LNCAP (cell line): Measurements from ENCODE around the gene MTURN.

Experiments
- TF ChIP-seq, protein P1 (sequence below): fragments of 450-650 bp; IDR thresholded peaks from 2 replicates; pipeline ENCODE4 v1.5.1; 2017; ENCODE audit warnings: mild to moderate bottlenecking

The MTURN gene

DNA sequence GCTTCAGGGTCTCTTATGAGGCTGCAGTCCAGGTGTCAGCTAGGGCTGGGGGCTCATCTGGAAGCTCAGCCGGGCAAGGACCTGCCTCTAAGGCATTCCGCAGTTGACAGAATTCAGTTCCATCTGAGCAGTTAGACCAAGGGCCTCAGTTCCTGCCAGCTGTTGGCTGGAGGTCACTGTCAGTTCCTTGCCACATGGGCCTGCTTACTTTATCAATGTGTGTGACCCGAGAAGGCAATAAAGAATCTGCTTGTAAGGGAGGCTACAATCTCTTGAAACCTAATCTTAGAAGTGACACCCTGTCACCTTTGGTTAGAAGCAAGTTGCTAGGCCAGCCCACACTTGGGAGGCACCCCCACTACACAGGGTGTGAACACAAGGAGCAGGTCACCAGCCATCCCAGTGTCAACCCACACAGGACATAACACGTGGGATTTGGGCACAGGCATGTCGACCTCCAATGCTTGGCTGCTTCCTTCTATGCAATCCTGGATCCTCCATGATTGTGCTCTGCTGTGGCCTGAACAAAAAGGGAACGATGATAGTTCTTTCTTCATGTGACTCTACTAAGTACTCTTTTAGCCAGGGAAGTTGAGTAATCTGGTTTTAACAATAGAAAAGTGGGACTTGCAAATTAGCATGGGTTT lies 41.8 kb downstream of the MTURN start:
- TF ChIP-seq, protein P1, sequence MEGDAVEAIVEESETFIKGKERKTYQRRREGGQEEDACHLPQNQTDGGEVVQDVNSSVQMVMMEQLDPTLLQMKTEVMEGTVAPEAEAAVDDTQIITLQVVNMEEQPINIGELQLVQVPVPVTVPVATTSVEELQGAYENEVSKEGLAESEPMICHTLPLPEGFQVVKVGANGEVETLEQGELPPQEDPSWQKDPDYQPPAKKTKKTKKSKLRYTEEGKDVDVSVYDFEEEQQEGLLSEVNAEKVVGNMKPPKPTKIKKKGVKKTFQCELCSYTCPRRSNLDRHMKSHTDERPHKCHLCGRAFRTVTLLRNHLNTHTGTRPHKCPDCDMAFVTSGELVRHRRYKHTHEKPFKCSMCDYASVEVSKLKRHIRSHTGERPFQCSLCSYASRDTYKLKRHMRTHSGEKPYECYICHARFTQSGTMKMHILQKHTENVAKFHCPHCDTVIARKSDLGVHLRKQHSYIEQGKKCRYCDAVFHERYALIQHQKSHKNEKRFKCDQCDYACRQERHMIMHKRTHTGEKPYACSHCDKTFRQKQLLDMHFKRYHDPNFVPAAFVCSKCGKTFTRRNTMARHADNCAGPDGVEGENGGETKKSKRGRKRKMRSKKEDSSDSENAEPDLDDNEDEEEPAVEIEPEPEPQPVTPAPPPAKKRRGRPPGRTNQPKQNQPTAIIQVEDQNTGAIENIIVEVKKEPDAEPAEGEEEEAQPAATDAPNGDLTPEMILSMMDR = no peak

DNA sequence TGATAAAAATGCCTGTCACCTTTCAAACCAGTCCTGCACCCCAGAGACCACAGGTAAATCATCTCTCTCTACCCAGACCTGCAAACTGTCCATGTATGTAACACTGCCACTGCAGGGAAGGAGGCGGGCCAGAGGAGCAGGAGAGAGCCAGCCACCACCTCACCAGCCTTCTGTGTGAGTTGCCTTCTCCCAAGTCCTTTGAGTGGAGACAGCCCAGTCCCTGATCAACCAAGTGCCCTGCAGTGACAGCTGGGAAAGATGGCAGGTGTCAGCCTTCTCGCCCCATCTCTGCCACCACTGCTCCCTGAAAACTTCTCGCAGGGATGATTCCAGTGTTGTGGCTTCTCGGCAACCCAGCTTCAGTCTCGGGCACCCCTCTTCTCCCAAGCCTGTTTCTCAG lies 42.4 kb downstream of the MTURN start:
- TF ChIP-seq, protein P1 = no peak

DNA sequence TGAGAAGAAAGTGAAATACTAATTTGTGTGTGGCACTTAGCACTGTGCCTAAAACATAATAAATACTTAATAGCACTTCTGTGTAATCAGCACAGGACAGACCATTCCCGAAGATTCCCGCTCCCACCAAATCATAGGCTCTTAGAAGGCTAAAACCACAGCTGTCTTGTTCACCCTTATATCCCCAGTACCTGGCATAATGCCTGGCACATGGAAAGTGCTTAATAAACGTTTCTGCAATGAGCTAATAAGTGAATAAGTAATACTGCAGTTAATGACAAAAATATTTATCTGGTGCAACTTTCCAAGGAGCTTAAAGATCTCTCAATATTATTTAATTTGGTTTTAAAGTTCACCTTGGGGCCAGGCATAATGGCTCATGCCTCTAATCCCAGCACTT lies 43.2 kb downstream of the MTURN start:
- TF ChIP-seq, protein P1 = no peak

DNA sequence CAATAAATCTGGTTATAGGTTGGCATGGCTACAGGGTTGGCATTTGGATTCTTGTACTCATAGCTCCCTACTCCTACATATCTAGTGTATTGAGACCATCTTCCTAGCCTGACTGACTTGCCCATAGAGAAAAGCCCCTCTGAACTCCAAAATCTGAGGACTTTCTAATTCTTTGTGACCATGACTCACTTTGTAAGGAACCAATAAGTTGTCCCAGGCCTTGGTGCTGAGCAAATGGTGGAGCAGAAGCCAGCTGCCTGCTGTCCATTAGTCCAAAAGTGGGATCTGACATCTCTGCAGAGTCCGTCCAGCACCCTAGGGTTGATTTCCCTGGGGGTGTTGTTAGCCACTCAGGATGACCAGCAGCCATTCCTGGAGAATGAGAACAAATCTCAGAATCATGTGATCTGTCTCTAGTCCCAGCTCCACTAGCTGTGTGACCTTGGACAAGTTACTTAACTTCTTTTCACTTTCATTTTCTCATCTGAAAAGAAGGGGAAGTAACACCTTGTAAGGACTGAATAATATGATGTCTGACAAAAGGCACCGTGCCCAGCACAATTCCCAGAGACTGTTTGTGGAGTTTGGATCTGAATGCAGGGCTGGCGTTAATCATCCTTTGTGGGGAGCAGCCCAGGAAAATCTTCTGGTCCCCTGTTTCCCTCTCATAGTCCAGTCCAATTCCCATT lies 44.1 kb downstream of the MTURN start:
- TF ChIP-seq, protein P1 = no peak

DNA sequence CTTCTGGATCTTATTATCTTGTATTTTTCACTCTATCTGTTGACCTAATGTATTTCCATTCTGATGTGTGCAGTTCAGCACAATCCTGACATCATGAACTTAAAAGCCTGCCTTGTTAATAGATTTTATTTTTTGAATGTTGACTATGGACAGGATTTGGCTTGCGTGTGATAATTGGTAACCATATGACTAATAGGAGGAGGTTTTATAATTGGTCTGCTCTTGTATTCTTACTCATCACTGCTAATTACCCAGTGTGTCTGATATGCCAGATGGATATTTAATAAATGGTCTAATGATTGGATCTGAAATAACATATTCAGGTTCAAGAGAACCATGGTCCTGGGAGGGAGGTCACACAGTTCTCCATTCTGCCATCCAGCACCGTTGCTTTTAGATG lies 45.9 kb downstream of the MTURN start:
- TF ChIP-seq, protein P1 = no peak

DNA sequence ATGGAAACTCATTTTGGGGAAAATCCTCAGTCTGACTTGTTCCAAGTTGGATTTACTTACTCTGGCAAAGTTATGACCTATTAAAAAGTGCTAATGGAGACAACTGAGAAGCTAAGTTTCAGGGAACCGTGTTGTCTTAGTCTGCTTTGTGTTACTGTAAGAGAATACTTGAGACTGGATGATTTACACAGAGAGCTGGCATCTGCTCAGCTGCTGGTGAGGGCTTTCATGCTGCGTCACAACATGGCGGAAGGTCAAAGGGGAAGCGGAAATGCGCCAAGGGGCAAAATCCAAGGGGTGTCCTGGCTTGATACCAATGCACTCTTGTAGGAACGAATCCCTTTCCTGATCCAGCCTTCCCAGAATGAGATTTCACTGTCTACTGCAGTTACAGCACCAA lies 46.4 kb downstream of the MTURN start:
- TF ChIP-seq, protein P1 = no peak

DNA sequence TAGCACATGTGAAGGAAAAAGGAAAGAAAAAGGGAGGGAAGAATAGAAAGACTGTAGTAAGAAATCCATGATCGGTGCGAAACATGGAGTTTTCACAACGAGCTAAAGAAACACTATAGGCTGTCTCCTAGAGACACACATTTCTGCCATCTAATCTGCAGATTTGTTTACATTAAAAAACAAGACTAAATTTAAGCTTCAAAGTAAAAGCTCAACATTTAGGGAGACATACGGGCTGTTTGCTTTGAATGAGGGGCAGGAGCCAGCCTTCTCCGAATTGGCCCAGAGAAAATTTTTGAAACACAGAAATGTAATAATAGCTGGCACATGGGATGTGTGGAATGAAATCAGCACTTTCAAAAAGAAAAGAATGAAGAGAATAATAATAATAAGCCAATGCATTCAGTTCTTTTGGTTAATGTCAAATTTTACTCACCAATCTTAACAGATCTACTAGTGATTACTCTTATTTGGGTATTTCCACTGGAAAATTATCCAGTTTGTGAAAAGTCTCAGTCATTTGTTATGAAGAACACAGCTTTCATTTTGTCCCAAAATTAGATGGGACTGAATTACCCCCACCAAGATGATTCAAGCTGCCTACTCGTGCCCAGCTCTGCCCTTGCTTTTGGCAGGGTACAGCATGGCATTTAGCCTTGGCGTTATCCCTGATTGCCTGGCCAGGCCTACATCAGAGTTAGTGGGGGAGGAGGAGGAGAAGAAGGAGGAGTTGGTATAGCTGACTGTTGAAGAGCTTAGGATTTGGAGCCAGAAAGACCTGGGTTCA lies 47.1 kb downstream of the MTURN start:
- TF ChIP-seq, protein P1 = no peak
